ENCODE measurements around the gene B4GALT6.

The B4GALT6 gene

DNA sequence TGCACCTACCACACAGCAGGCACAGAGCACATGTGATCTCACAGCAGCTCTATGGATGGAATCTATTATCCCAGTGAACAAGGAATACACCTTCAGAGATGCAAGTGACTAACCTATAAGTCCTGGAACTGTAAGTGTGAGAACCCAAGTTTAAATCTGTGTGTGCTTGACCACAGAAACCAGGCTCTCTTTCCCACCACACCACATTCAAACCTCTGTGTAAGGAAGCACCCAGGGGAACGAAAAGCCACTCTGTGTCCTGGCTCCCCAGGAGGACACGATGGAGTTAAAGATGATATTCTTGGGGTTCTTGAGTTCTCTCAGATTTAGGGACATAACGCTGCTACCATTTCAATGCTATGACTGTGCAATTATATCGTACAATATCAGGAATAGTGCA lies 53.8 kb downstream of the B4GALT6 start:
- no peak for DNase-seq

- DNase-seq, result peak; percentile 25
These were observed 58.0 kb downstream of the B4GALT6 start for GRCh38 chr18:31626409-31626808.

DNA sequence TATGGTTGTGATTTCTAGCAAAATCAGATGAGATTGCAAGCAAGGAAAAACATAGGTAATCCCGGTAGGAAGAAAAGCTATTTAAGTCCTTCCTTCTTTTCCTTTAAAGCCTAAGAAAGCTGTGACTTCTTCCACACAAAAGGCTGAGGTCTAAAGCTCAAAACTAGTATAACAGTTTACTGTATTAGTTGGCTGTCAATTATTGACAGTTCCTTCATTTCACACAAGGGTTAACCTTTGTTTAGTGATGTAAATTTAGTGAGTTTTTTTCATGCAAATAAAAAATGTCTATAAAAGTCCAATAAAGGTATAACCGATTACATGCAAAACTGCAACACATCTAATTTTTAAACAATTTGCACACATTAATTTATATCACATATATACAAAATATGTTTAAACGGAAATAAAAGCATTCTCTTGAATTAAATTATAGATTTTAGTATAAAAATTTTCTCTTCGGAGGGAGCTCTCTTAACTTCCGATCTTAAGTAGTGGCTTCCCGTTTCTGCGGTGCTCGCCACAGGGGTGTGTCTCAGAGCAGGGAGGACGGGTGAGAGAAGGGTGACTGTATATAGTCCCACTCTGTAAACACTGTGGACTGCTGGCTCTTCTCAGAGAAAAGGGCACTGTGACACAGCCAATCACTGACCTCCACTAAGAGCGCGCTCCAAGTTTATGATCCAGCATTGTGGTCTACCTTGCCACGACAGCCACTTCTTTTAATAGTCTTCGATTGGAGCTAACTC lies 59.3 kb downstream of the B4GALT6 start:
- DNase-seq, result peak; percentile 35

DNA sequence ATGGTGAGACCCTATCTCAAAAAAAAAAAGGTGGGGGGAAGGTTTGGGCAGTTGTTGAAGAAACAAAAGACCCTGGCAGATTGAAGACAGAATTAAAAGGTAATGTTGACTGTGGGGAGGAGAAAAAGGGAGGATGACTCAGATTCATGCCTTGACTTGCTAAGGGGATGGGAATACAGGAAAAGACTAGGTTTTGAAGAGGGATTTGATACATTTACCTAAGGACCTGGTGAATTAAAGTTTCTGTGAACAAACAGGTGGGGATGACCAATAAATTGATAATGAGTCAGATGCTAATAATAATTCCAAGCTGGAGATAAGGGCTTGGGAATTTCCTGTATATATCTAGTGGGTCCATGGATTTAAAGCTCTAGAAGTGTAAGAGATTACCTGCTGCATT lies 65.1 kb downstream of the B4GALT6 start:
- DNase-seq, result no peak

GRCh38 chr18:31618801-31619200 lies 65.6 kb downstream of the B4GALT6 start:
- no peak for DNase-seq

GRCh38 chr18:31617031-31617717 lies 67.2 kb downstream of the B4GALT6 start:
- no peak for DNase-seq

DNA sequence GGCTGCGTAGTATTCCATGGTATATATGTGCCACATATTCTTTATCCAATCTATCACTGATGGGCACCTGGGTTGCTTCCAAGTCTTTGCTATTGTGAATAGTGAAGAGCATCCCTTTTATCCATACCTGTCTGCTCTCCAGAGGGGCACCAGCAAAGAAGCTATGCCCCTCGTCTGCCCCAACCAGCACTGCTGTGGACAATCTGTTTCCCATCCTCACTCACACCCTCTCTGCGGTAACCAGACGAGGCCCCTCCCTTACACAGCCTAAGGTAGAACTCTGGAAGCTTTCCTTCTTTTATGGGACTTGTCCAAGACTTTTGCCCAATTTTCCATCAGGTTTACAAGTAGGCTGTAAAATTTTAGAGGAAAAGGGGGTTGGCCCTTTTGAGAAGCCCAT lies 67.8 kb downstream of the B4GALT6 start:
- DNase-seq, result no peak

DNA sequence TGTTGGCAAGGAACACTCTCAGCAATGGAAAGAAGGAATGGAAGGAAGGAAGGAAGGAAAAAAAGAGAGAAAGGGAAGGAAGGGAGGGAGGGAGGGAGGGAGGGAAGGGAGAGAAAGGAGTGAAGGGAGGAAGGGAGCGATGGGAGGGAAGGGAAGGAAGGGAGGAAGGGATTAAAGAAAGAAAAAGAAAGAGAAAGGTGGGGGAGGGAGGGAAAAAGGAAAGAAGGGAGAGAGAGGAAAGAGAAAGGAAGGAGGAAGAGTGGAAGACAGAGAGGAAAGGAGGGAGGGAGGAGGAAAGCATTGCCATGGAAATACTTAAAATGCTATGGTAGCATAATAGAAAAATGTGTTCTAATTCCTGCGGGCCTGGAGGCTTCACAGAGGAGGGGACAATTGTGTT lies 70.3 kb downstream of the B4GALT6 start:
- no peak for DNase-seq

GRCh38 chr18:31612124-31612523 lies 72.3 kb downstream of the B4GALT6 start:
- no peak for DNase-seq

GRCh38 chr18:31611511-31611910 lies 72.9 kb downstream of the B4GALT6 start:
- DNase-seq, result no peak

DNA sequence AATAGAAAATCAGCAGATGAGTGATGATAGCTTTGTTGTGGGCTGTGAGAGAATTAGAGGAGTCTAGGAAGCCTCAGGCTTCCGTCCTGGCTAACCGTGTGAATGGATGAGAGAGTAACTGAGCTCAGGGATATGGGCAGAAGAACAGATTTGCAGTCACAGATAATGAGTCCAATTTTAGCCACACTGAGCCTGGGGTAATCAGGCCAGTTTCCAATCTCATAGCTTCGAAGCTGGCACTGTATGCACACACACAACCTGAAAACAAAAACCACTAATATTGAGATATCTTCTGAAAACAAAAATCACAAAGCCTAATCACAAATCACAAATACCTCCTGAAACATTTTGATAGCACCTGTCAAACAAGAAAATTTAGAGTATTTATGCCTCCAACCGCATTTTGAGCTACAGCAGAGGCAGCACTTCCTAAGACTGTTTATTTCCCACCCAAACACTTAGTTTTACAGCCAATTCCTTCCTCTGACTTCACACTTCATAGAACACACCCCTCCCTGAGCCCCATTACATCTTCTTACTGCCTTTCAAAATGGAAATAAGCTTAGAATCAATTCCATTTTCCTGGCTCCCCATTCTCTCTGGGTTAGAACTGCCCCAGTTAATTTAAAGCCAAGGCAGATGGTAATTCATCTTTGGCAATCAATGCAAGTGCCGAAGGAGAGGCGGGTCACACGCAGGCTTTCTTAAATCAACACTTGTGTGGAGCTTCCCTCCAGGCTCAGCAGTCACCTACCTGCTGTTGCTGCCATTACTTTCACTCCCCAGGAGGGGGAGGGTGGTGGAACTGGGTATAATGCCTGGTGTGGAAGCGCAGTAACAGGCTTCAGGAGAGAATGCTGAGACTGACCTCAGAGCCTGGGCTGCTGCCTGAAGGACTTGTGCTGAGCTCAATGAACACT lies 73.8 kb downstream of the B4GALT6 start:
- peak; percentile 55 for DNase-seq

- no peak for DNase-seq
These were observed 74.5 kb downstream of the B4GALT6 start for GRCh38 chr18:31609886-31610285.

DNA sequence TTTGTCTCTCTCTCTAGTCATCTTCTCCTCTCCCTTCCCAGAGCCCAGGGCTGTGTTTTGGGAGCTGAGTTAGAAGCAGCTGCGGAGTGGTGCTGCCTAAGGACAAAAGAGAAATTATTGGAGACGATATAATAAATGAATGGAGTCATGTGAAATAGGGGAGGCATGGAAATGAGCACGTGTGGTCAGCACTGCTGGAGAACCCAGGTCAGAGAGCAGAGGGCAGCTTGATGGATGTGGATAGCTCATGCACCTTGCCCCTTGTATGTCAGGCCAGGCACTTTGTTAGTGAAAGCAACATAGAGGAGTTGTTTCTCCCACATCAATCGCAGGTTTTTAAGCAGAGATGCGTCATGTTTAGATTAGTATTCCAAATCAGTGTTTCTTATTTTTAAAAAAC lies 77.0 kb downstream of the B4GALT6 start:
- DNase-seq, result no peak

DNA sequence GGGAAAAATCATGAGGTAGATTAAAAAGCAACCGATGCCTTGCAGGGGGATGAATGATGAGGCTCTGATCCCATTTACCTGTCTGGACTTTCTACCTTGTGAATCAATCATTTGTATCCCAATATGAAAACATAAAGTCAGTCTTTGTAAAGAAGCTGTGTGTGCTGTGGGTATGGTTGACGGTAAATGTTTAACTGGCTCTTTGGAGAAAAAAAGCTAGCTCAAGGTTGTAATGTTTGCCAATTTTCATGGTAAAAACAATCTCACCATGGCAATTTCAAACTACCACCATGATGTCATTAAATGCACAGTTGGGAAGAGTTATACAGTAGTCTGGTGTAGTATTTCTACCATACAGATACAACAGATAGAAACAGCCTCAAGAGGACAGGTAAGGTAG lies 78.1 kb downstream of the B4GALT6 start:
- DNase-seq, result no peak

DNA sequence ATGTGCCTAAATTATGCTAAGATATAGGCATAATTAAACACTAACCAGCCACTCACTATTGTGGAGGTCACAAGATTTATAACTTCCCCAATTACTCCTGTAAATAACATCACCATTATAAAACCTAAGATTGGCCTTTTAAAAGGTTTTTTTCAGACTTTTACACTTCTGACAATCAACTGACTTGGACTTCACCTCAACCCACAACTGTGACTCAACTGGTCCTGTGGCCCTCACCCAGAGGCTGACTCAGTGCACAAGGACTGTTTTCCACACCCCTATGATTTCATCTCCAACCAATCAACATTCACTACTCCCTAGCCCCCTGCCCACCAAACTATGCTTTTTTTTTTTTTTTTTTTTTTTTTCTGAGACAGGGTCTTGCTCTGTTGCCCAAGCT lies 81.1 kb downstream of the B4GALT6 start:
- DNase-seq, result no peak

- no peak for DNase-seq
These were observed 86.2 kb downstream of the B4GALT6 start for GRCh38 chr18:31598021-31598805.

- no peak for DNase-seq
These were observed 88.1 kb downstream of the B4GALT6 start for GRCh38 chr18:31596081-31596872.

DNA sequence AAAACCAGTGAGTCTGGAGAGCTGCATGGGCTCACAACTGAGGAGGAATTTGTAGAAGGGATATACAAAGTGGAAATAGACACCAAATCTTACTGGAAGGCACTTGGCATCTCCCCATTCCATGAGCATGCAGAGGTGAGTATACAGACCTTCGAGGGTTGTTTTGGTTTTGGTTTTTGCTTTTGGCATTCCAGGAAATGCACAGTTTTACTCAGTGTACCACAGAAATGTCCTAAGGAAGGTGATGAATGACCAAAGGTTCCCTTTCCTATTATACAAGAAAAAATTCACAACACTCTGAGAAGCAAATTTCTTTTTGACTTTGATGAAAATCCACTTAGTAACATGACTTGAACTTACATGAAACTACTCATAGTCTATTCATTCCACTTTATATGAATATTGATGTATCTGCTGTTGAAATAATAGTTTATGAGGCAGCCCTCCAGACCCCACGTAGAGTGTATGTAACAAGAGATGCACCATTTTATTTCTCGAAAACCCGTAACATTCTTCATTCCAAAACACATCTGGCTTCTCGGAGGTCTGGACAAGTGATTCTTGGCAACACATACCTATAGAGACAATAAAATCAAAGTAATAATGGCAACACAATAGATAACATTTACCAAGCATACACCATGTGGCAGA lies 89.1 kb downstream of the B4GALT6 start:
- DNase-seq, result no peak

- DNase-seq, result no peak
These were observed 91.7 kb downstream of the B4GALT6 start for GRCh38 chr18:31592506-31593157.

- DNase-seq, result no peak
These were observed 92.8 kb downstream of the B4GALT6 start, which contains the start of gene TTR for GRCh38 chr18:31591628-31592027. Gene TTR (plus strand): TSS chr18:31591877. CDS start chr18:31591903, 26 bp downstream.

DNA sequence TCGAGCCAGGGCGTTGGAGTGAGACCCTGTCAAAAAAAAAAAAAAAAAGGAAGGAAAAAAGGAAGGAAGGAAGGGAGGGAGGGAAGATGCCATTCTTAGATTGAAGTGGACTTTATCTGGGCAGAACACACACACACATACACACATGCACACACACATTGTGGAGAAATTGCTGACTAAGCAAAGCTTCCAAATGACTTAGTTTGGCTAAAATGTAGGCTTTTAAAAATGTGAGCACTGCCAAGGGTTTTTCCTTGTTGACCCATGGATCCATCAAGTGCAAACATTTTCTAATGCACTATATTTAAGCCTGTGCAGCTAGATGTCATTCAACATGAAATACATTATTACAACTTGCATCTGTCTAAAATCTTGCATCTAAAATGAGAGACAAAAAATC lies 93.3 kb downstream of the B4GALT6 start:
- DNase-seq, result peak; percentile 28
